Glutamatergic neuron (in vitro differentiated cells): Measurements from ENCODE around the gene HMGCS2. TPM values are rescaled to one million over a fixed set of nuclear protein-coding genes. Genes with fewer than 3 reads are reported as not detected.
A peak's percentile ranks its signal among the peaks of the same experiment; 100 is the strongest.

Experiments used
- DNase-seq: peaks from one replicate; pipeline ENCODE4 v3.0.0; 2022
- H3K27ac Mint-ChIP-seq: one replicate; pipeline ENCODE4 v1.8.0; 2020; ENCODE audit warnings: mild to moderate bottlenecking, mixed read lengths, inconsistent platforms; ENCODE audit not compliant: unreplicated experiment
- H3K27me3 Mint-ChIP-seq: one replicate; pipeline ENCODE4 v1.8.0; 2020; ENCODE audit warnings: mild to moderate bottlenecking, moderate library complexity, mixed read lengths, inconsistent platforms; ENCODE audit not compliant: unreplicated experiment
- H3K36me3 Mint-ChIP-seq: one replicate; pipeline ENCODE4 v1.8.0; 2020; ENCODE audit warnings: mild to moderate bottlenecking, mixed read lengths, inconsistent platforms; ENCODE audit not compliant: unreplicated experiment
- H3K4me1 Mint-ChIP-seq: one replicate; pipeline ENCODE4 v1.8.0; 2020; ENCODE audit warnings: mild to moderate bottlenecking, low read depth, mixed read lengths, inconsistent platforms; ENCODE audit not compliant: unreplicated experiment
- H3K4me3 Mint-ChIP-seq: one replicate; pipeline ENCODE4 v1.8.0; 2020; ENCODE audit warnings: mild to moderate bottlenecking, mixed read lengths, inconsistent platforms; ENCODE audit not compliant: unreplicated experiment
- H3K9me3 Mint-ChIP-seq: one replicate; pipeline ENCODE4 v1.8.0; 2020; ENCODE audit warnings: mild to moderate bottlenecking, moderate library complexity, mixed read lengths, inconsistent platforms; ENCODE audit not compliant: unreplicated experiment
- CTCF ChIP-seq: fragments of 200-600 bp; sonication (generic); IDR thresholded peaks from one replicate; pipeline ENCODE4 v1.5.0; 2021; ENCODE audit not compliant: partially characterized antibody, unreplicated experiment
- total RNA-seq: library from RNA; stranded (reverse); fragmentation: NEBNext Ultra II Directional; extraction: Animal tissue kit (Norgen Biotek cat#: 25700); gene quantifications from one replicate; pipeline ENCODE4 v1.2.1, GENCODE V29; 2021; ENCODE audit not compliant: unreplicated experiment

HMGCS2 gene
- total RNA-seq, 1 donor from 2014 or later: not detected

DNA sequence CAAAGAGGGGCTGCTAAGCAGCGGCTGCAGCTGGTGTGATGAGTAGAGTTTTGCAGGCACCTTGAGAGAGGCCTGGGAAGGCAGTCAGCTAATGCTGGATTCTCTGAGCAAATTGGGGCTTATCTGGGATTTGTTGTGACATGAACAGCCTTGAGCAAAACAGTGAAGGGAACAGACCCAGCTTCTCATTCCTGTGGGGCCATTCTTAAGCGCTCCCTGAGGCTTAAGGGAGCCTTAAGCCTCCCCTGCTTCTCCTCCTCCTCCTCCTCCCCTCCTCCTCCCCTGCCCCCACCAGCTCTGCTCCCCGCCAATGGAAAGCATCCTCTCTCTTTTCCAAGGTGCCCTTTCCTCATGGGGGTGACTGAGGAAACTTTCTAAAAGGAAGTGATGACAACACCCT is 21.3 kb downstream of the HMGCS2 start:
- no peak overlapping the region for H3K27ac Mint-ChIP-seq
- no peak overlapping the region for H3K4me3 Mint-ChIP-seq
- no peak for TF ChIP-seq CTCF
- no peak for DNase-seq
- H3K27me3 Mint-ChIP-seq: peaks cover 4% of the 10 kb centered on the region
- H3K9me3 Mint-ChIP-seq: peaks cover 2% of the 10 kb centered on the region
- peaks cover 7% of the 10 kb centered on the region for H3K4me1 Mint-ChIP-seq
- H3K36me3 Mint-ChIP-seq: no peaks in the 10 kb centered on the region

DNA sequence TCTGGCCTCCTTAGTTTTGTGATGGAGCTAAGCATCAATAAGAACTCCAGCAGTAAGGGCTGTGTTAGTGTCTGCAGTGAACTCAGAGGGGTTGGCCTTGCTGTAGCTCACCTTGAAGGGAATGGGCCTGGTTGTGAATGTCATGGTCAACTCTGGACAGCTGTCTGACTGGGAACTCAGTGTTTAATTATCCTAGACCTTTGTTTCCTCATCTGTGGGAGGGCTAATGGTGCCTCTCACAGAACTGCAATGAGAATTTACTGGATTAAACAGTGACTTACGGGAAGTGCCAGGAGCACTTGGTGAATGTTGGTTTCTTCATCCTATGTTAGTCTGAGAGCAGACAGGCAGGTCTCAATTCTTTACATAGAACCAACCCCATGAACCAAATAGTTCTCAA is 23.7 kb downstream of the HMGCS2 start:
- H3K4me1 Mint-ChIP-seq: peaks cover 7% of the 10 kb centered on the region
- H3K27me3 Mint-ChIP-seq: peaks cover 4% of the 10 kb centered on the region
- H3K9me3 Mint-ChIP-seq: peaks cover 2% of the 10 kb centered on the region
- DNase-seq: no peak
- H3K36me3 Mint-ChIP-seq: no peaks in the 10 kb centered on the region
- H3K27ac Mint-ChIP-seq: no peak overlapping the region
- H3K4me3 Mint-ChIP-seq: no peak overlapping the region
- no peak for TF ChIP-seq CTCF

DNA sequence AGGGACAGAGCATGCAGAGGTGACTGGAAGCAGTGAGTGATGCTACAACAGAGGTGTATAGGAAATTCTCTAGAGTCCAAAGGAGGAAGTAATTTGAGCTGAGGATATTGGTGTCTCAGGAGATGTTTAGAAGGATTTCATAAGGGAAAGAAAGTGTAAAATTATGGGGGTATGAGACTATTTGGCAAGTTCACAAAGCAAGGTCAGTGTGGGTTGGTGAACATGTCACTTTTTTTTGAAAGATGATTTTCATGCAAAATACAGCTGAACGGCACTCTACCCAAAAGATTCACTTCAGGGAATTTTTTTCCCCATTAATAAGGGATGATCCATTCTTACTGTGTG is 24.1 kb downstream of the HMGCS2 start:
- H3K9me3 Mint-ChIP-seq: no peaks in the 10 kb centered on the region
- H3K4me1 Mint-ChIP-seq: peaks cover 7% of the 10 kb centered on the region
- peaks cover 4% of the 10 kb centered on the region for H3K27me3 Mint-ChIP-seq
- no peak for DNase-seq
- no peak overlapping the region for H3K4me3 Mint-ChIP-seq
- TF ChIP-seq CTCF: no peak
- no peak overlapping the region for H3K27ac Mint-ChIP-seq
- H3K36me3 Mint-ChIP-seq: no peaks in the 10 kb centered on the region

GRCh38 chr1:119743776-119744597 is 24.7 kb downstream of the HMGCS2 start:
- H3K36me3 Mint-ChIP-seq: no peaks in the 10 kb centered on the region
- TF ChIP-seq CTCF: peak; percentile 86
- H3K27ac Mint-ChIP-seq: no peak overlapping the region
- peaks cover 5% of the 10 kb centered on the region for H3K27me3 Mint-ChIP-seq
- H3K4me3 Mint-ChIP-seq: no peak overlapping the region
- H3K9me3 Mint-ChIP-seq: no peaks in the 10 kb centered on the region
- H3K4me1 Mint-ChIP-seq: peaks cover 7% of the 10 kb centered on the region
- DNase-seq: peak; percentile 73

- Mint-ChIP-seq H3K9me3 (no peaks in the 10 kb centered on the region), H3K4me3 (no peak overlapping the region), H3K4me1 (peaks cover 7% of the 10 kb centered on the region), H3K36me3 (no peaks in the 10 kb centered on the region), H3K27ac (no peak overlapping the region), H3K27me3 (peaks cover 5% of the 10 kb centered on the region)
- no peak for DNase-seq
- no peak for TF ChIP-seq CTCF
These were observed 25.4 kb downstream of the HMGCS2 start for GRCh38 chr1:119743308-119743707.
